ENCODE data around the gene ADAM19.

- TF ChIP-seq POLR2AphosphoS5 (IDR thresholded peaks at IDR 0.05; ENCODE audit: borderline replicate concordance, low read depth, low read length) (no peak), EZH2 (IDR thresholded peaks at IDR 0.05) (no peak), FOXP2 (optimal IDR thresholded peaks at IDR 0.05; ENCODE audit: control extremely low read depth, extremely low read length, insufficient read depth) (no peak)
Observed at GRCh38 chr5:157460921-157461792, 114.4 kb downstream of the ADAM19 start.
